Activated T-helper 1 cell treated with Interleukin-2 at 50 U/mL for 16 hours (primary cell): Measurements from ENCODE around the gene MAP1LC3C.
"Not testable (repeated sequence)": the region's sequence is repeated elsewhere in the genome, so short reads cannot be mapped to it uniquely, and the experiment has no call there.

Experiments
- DNase-seq: peaks from one replicate; pipeline ENCODE4 v3.0.0-alpha.2; 2020; ENCODE audit warnings: low read depth

Gene MAP1LC3C

DNA sequence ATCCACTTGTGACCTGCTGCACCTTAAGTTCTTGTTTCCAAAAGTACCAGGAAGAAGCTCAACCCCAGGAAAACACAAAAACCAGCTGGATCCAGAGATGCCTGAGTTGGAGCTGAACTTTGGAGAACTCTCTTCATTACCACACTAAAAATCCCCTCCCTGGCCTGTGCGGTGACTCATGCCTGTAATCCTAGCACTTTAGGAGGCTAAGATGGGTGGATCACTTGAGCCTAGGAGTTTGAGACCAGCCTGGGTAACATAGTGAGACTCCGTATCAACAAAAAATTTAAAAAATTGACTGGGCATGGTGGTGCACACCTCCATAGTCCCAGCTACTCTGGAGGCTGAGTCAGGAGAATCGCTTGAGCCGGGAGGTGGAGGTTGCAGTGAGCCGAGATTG lies 6.2 kb downstream of the MAP1LC3C start:
- DNase-seq = no peak

GRCh38 chr1:241990040-241990439 lies 8.9 kb downstream of the MAP1LC3C start:
- DNase-seq = no peak

DNA sequence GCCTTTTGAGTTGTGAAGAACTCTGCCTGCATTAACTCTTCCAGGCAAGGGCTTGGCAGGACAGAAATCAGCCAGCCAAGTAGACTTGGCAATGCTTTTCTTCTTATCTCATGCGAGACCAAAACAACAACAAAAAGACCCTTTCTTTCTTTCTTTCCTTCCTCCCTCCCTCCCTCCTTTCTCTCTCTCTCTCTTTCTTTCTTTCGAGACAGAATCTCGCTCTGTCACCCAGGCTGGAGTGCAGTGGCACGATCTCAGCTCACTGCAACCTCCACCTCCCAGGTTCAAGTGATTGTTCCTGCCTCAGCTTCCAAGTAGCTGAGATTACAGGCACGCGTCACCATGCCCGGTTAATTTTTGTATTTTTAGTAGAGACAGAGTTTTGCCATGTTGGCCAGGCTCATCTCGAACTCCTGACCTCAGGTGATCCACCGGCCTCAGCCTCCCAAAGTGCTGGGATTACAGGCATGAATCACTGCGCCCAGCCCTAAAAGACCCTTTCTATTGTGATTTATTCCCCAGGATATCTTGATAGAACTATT lies 10.4 kb downstream of the MAP1LC3C start:
- not testable (repeated sequence) for DNase-seq

GRCh38 chr1:241985787-241986186 lies 13.1 kb downstream of the MAP1LC3C start:
- DNase-seq = no peak

DNA sequence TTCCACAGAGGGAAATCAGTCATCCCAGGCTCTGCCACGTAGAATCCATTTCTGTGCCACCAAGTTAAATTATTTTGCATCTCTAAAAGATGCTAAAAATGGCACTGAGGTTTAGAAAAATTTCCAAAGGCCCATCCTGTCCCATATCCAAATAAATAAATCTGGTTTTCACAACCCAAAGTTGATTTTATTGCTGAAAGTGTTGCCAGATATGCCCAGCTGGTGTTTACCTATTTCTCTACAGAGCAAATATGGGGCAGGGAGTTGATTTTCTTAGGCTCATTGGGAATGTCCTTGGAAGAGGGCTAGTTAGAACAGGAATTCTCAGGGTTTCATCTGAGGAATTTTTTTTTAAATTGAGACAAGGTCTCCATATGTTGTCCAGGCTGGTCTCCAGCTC lies 19.0 kb downstream of the MAP1LC3C start:
- DNase-seq = no peak

- no peak for DNase-seq
Measured at GRCh38 chr1:241979071-241979470, 19.8 kb downstream of the MAP1LC3C start.

- no peak for DNase-seq
Measured at GRCh38 chr1:241976229-241976628, 22.7 kb downstream of the MAP1LC3C start.

- DNase-seq = no peak
Measured at GRCh38 chr1:241972703-241973369, 26.1 kb downstream of the MAP1LC3C start.

- DNase-seq = no peak
Measured at GRCh38 chr1:241968611-241969010, 30.3 kb downstream of the MAP1LC3C start.

GRCh38 chr1:241964550-241965282 lies 34.2 kb downstream of the MAP1LC3C start:
- DNase-seq = no peak

DNA sequence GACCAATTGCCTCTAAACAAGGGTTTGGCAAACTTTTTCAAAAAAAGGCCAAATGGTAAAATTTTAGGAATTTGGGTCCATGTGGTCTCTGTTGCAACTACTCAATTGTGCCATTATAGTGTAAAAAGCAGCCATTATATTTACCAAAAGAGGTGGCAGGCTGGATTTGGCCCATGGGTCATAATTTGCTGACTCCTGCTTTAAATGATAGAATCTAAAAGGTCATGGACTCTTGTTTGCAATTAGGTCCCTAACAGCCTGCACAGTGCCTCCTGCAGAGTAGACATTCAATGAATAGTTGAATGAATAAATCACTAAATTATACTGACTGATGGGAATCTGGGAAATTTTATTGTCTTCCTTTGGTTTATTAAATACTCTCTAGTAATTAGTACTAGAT lies 35.2 kb downstream of the MAP1LC3C start:
- DNase-seq = no peak

DNA sequence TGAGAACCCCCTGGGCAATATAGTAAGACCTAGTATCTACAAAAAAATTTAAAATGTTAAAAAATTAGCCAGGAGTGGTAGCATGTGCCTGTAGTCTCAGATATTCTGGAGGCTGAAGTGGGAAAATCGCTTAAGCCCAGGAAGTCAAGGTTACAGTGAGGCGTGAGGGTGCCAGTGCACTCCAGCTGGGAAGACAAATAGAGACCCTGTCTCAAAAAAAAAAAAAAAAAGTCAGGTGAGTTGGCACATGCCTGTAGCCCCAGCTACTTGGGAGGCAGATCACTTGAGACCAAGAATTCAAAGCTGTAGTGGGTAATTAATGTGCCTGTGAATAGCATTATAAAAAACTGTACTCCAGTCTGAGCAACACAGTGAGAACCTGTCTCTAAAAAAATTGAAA lies 36.7 kb downstream of the MAP1LC3C start:
- no peak for DNase-seq

DNA sequence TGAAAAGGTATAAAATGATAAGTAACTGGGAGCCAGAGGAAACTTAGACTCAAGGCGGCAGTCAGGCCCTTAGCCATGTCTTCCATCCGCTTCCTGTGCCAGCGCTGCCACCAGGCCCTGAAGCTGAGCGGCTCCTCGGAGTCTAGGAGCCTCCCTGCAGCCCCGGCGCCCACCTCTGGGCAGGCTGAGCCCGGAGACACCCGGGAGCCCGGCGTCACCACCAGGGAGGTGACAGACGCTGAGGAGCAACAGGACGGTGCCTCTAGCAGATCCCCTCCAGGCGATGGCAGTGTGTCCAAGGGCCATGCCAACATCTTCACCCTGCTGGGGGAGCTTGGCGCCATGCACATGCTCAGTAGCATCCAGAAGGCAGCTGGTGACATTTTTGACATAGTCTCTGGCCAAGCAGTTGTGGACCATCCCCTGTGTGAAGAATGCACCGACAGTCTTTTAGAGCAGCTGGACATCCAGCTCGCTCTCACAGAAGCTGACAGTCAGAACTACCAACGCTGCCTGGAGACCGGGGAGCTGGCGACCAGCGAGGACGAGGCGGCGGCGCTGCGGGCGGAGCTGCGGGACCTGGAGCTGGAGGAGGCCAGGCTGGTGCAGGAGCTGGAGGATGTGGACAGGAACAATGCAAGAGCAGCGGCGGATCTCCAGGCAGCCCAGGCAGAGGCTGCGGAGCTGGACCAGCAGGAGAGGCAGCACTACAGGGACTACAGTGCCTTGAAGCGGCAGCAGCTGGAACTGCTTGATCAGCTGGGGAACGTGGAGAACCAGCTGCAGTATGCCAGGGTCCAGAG lies 41.0 kb downstream of the MAP1LC3C start, which contains the start of gene BECN2:
Gene BECN2 (plus strand): TSS at position 76 of the 803 bp plus-strand sequence. CDS start 0 bp downstream, at position 76.
- DNase-seq = no peak

- no peak for DNase-seq
Measured at GRCh38 chr1:241950390-241950789, 48.5 kb downstream of the MAP1LC3C start.

DNA sequence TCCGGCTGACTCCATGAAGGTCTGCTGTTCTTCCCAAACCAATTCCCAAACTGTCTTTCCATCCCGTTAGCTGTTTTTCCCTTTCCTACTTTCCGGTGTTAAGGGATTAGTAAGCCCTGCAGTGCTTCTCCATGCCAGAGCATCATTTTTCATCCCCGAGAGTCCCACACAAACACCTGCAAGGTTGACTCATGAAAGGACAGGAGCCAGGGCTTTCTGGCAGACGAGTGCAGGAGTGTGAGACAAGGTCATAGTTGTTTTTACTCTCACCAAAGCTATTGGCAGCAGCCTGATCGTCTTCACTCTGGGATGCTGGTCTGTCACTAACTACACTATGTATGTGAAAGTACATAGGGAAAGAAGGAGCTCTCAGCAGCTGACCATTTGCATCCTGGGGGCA lies 51.5 kb downstream of the MAP1LC3C start:
- no peak for DNase-seq
